MM.1S (cell line): ENCODE results near the gene ATP5F1E.
"Not testable (repeated sequence)": the region's sequence is repeated elsewhere in the genome, so short reads cannot be mapped to it uniquely, and the experiment has no call there.

Experiments used
- DNase-seq: peaks from one replicate; pipeline ENCODE4 v3.0.0-alpha.2; 2015
- H2AFZ ChIP-seq: fragments of 300-600 bp; sonication (generic); 2 replicates; pipeline ENCODE4 v1.6.0; 2016; ENCODE audit warnings: antibody characterized with exemption, low read length
- H3F3A ChIP-seq: fragments of 300-600 bp; sonication (generic); 2 replicates; pipeline ENCODE4 v1.6.1; 2016; ENCODE audit warnings: mild to moderate bottlenecking, antibody characterized with exemption, low read length, moderate library complexity, mixed read lengths; ENCODE audit not compliant: insufficient read depth
- H3K27ac ChIP-seq: fragments of 300-600 bp; sonication (generic); 2 replicates; pipeline ENCODE4 v1.5.1; 2016; ENCODE audit warnings: mild to moderate bottlenecking, low read length
- H3K27me3 ChIP-seq: fragments of 300-600 bp; sonication (generic); replicated peaks from 2 replicates; pipeline ENCODE4 v1.6.0; 2016; ENCODE audit warnings: low read length; ENCODE audit not compliant: insufficient read depth
- H3K36me3 ChIP-seq: fragments of 300-600 bp; sonication (generic); replicated peaks from 2 replicates; pipeline ENCODE4 v1.6.1; 2016; ENCODE audit warnings: mild to moderate bottlenecking, low read length, mixed read lengths; ENCODE audit not compliant: insufficient read depth
- H3K4me1 ChIP-seq: fragments of 300-600 bp; sonication (generic); 2 replicates; pipeline ENCODE4 v1.6.1; 2016; ENCODE audit warnings: low read length, mixed read lengths
- H3K4me2 ChIP-seq: fragments of 300-600 bp; sonication (generic); 2 replicates; pipeline ENCODE4 v1.6.0; 2016; ENCODE audit warnings: low read depth, low read length
- H3K4me3 ChIP-seq: fragments of 300-600 bp; sonication (generic); 2 replicates; pipeline ENCODE4 v1.5.1; 2016; ENCODE audit warnings: low read length, mixed read lengths
- H3K79me2 ChIP-seq: fragments of 300-600 bp; sonication (generic); 2 replicates; pipeline ENCODE4 v1.6.1; 2016; ENCODE audit warnings: mixed run types, low read length, mixed read lengths
- H3K9ac ChIP-seq: fragments of 300-600 bp; sonication (generic); 2 replicates; pipeline ENCODE4 v1.6.1; 2016; ENCODE audit warnings: low read length, mixed read lengths
- H3K9me2 ChIP-seq: fragments of 300-600 bp; sonication (generic); replicated peaks from 2 replicates; pipeline ENCODE4 v1.6.1; 2016; ENCODE audit warnings: mild to moderate bottlenecking, low read length, mixed read lengths; ENCODE audit not compliant: insufficient read depth
- H3K9me3 ChIP-seq: fragments of 300-600 bp; sonication (generic); replicated peaks from 2 replicates; pipeline ENCODE4 v1.6.1; 2016; ENCODE audit warnings: mild to moderate bottlenecking, low read length, mixed read lengths; ENCODE audit not compliant: insufficient read depth
- H4K20me1 ChIP-seq: fragments of 300-600 bp; sonication (generic); 2 replicates; pipeline ENCODE4 v1.6.1; 2016; ENCODE audit warnings: mild to moderate bottlenecking, low read length, moderate library complexity, mixed read lengths; ENCODE audit not compliant: insufficient read depth
- EZH2 ChIP-seq: fragments of 300-600 bp; sonication (generic); optimal IDR thresholded peaks from 2 replicates; pipeline ENCODE3; 2017; ENCODE audit warnings: low read depth, mild to moderate bottlenecking, antibody characterized with exemption, low read length, mixed read lengths
- EZH2phosphoT487 ChIP-seq: fragments of 300-600 bp; sonication (generic); IDR thresholded peaks from 2 replicates; pipeline ENCODE4 v1.6.1; 2018; ENCODE audit warnings: antibody characterized with exemption, low read length
- TF ChIP-seq, protein P1 (sequence below): fragments of 300-600 bp; sonication (generic); IDR thresholded peaks from 2 replicates; pipeline ENCODE4 v1.5.1; 2016; ENCODE audit warnings: antibody characterized with exemption, low read length, mixed read lengths

The ATP5F1E gene

DNA sequence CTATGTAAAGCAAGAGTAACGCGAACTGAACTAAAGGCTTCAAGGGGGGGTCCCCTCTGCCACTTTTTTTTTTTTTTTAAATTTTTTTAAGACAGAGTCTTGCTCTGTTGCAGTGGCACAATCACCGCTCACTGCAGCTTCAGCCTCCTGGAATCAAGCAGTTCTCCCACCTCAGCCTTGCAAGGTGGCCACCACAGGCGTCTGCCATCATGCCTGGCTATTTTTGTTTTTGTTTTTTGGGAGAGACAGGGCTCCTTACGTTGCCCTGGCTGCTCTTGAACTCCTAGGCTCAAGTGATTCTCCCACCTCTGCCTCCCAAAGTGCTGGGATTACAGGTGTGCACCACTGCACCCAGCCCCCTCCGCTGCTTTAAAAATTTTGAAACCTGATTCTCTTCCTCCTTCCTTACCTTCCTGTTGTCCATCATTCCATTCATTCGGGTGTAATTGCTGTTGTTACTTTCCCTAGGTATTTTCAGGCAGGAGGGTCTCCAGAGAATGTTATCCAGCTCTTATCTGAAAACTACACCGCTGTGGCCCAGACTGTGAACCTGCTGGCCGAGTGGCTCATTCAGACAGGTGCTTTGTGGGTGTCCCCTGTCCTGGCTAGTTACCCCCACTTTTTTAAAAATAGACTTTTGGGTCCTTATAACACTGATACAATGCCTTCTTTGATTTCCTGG lies 45.7 kb downstream of the ATP5F1E start:
- TF ChIP-seq EZH2phosphoT487: no peak
- TF ChIP-seq EZH2: no peak
- TF ChIP-seq, protein P1, sequence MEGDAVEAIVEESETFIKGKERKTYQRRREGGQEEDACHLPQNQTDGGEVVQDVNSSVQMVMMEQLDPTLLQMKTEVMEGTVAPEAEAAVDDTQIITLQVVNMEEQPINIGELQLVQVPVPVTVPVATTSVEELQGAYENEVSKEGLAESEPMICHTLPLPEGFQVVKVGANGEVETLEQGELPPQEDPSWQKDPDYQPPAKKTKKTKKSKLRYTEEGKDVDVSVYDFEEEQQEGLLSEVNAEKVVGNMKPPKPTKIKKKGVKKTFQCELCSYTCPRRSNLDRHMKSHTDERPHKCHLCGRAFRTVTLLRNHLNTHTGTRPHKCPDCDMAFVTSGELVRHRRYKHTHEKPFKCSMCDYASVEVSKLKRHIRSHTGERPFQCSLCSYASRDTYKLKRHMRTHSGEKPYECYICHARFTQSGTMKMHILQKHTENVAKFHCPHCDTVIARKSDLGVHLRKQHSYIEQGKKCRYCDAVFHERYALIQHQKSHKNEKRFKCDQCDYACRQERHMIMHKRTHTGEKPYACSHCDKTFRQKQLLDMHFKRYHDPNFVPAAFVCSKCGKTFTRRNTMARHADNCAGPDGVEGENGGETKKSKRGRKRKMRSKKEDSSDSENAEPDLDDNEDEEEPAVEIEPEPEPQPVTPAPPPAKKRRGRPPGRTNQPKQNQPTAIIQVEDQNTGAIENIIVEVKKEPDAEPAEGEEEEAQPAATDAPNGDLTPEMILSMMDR: no peak
- H3K4me3 ChIP-seq: no peak overlapping the region
- H3F3A ChIP-seq: no peaks in the 10 kb centered on the region
- no peak overlapping the region for H3K9ac ChIP-seq
- DNase-seq: no peak
- H3K36me3 ChIP-seq: peaks cover 20% of the 10 kb centered on the region
- peaks cover 7% of the 10 kb centered on the region; the same call in 1 of the 2 replicates for H3K4me1 ChIP-seq
- no peaks in the 10 kb centered on the region for H4K20me1 ChIP-seq
- no peak overlapping the region for H3K4me2 ChIP-seq
- no peaks in the 10 kb centered on the region for H3K27me3 ChIP-seq
- no peak overlapping the region for H3K27ac ChIP-seq
- no peak overlapping the region for H2AFZ ChIP-seq
- no peaks in the 10 kb centered on the region for H3K9me2 ChIP-seq
- no peaks in the 10 kb centered on the region for H3K9me3 ChIP-seq
- peaks cover 76% of the 10 kb centered on the region for H3K79me2 ChIP-seq

DNA sequence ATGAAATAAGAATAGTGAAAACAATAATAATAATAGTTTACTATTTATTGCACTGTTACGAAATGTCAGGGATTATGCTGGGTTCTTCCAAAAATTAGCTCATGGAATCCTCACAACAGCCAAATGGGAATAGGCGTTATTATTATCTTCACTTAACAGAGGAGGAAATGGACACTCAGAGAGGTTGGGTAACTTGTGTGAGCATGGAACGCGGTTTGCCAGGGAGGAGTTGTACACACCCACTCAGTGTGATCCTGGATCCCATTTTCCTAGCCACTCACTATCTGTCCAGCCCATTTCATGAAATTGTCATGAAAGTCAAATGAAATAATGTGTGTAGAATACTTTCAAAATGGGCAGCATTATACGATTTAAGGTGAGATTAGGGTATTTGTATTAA lies 46.5 kb downstream of the ATP5F1E start:
- no peaks in the 10 kb centered on the region for H4K20me1 ChIP-seq

DNA sequence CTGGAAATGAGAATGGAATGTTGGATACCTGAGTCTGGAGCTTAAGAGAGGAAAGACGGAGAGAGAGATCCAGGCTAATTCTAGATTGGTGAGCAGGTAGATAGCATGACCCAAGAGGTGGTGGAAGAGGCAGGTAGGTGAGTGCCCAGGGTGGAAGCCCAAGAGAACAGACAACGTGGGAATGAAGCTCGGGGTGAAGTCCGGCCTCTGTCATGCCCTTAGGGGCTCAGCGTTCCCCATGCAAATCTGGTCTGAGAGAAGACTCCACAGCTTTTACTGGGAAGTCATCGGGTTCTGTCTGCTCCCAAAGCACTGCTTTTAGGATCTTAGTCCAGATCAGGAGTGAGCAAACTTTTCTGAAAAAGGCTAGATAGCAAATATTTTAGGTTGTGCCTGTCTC lies 47.4 kb downstream of the ATP5F1E start:
- H2AFZ ChIP-seq: no peak overlapping the region
- no peak overlapping the region for H3K4me3 ChIP-seq
- H4K20me1 ChIP-seq: no peaks in the 10 kb centered on the region
- no peak overlapping the region for H3K9ac ChIP-seq
- H3K4me2 ChIP-seq: no peak overlapping the region
- H3K27ac ChIP-seq: no peak overlapping the region
- no peaks in the 10 kb centered on the region for H3K9me3 ChIP-seq
- no peaks in the 10 kb centered on the region for H3F3A ChIP-seq
- peaks cover 76% of the 10 kb centered on the region for H3K79me2 ChIP-seq
- no peaks in the 10 kb centered on the region for H3K9me2 ChIP-seq
- no peak for DNase-seq
- peaks cover 9% of the 10 kb centered on the region; the same call in 1 of the 2 replicates for H3K36me3 ChIP-seq
- peaks cover 7% of the 10 kb centered on the region; the same call in 1 of the 2 replicates for H3K4me1 ChIP-seq
- no peaks in the 10 kb centered on the region for H3K27me3 ChIP-seq
- no peak for TF ChIP-seq EZH2
- TF ChIP-seq EZH2phosphoT487: no peak
- TF ChIP-seq, protein P1: no peak

More for the DNA sequence above, 46.5 kb downstream of the ATP5F1E start:
- Histone ChIP-seq H3K27me3 (no peaks in the 10 kb centered on the region), H3F3A (no peaks in the 10 kb centered on the region), H3K9me2 (no peaks in the 10 kb centered on the region), H3K9ac (no peak overlapping the region), H3K4me1 (peaks cover 7% of the 10 kb centered on the region; the same call in 1 of the 2 replicates), H3K79me2 (peaks cover 76% of the 10 kb centered on the region), H3K9me3 (no peaks in the 10 kb centered on the region), H3K36me3 (peaks cover 14% of the 10 kb centered on the region), H3K4me2 (no peak overlapping the region), H3K4me3 (no peak overlapping the region), H2AFZ (no peak overlapping the region), H3K27ac (no peak overlapping the region)
- no peak for DNase-seq
- TF ChIP-seq, protein P1: no peak
- TF ChIP-seq EZH2: no peak
- no peak for TF ChIP-seq EZH2phosphoT487

DNA sequence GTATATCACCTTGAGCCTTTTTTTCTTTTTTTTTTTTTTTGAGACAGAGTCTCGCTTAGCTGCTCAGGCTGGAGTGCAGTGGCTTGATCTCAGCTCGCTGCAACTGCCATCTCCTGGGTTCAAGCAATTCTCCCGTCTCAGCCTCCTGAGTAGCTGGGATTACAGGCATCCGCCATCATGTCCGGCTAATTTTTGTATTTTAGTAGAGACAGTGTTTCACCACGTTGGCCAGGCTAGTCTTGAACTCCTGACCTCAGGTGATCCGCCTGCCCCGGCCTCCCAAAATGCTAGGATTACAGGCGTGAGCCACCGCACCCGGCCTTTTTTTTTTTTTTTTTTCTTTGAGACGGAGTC lies 49.0 kb downstream of the ATP5F1E start:
- not testable (repeated sequence) for H4K20me1 ChIP-seq, H3K4me1 ChIP-seq, H2AFZ ChIP-seq, H3K36me3 ChIP-seq, H3K4me3 ChIP-seq, H3K9me3 ChIP-seq, H3F3A ChIP-seq, H3K9me2 ChIP-seq, H3K9ac ChIP-seq, H3K27ac ChIP-seq, H3K4me2 ChIP-seq, DNase-seq, H3K27me3 ChIP-seq
- peaks cover 63% of the 10 kb centered on the region for H3K79me2 ChIP-seq
